Measurements from ENCODE around the gene PLD2. TPM values are rescaled to one million over a fixed set of nuclear protein-coding genes. Genes with fewer than 3 reads are reported as not detected.

PLD2 gene
- total RNA-seq, 4 donors from 2014 or later: 10.2 to 21.3 (median 15.7) TPM

GRCh38 chr17:4789951-4790704, 16.8 kb upstream of the PLD2 start:
- H3K4me3 ChIP-seq: peak overlapping the region; percentile 65 to 81
- TF ChIP-seq CTCF (IDR thresholded peaks at IDR 0.05) (peak in 3 of 4 experiments; percentile 88 to 93 (median 92)), POLR2AphosphoS5 (IDR thresholded peaks at IDR 0.05) (peak; percentile 85), EP300 (IDR thresholded peaks at IDR 0.05) (no peak), POLR2A (IDR thresholded peaks at IDR 0.05) (peak; percentile 83 to 96)
- H3K27me3 ChIP-seq: peaks cover 12% of the 10 kb centered on the region
- no CpG with 5 or more reads among the region's 91 CpGs for WGBS, 2 donors (ENCODE audit: low coverage in 1 of 2)
- no peaks in the 10 kb centered on the region for H3K9me3 ChIP-seq
- peak; percentile 96 for ATAC-seq
- peak overlapping the region; percentile 71 to 98 (median 96) for H3K27ac ChIP-seq
- no peaks in the 10 kb centered on the region for H3K36me3 ChIP-seq
- H3K4me1 ChIP-seq: peaks cover 0 to 50% (median 28%) of the 10 kb centered on the region in 3 donors

- 39 to 42% methylated on average over 6 to 7 of the region's 7 CpGs for WGBS, 2 donors (ENCODE audit: low coverage in 1 of 2)
Observed at GRCh38 chr17:4790705-4791088, 16.3 kb upstream of the PLD2 start.

GRCh38 chr17:4795168-4795567, 11.8 kb upstream of the PLD2 start:
- 94% methylated on average over 1 of the region's 1 CpG; no CpG with 5 or more reads in 1 of the 2 donors for WGBS, 2 donors (ENCODE audit: low coverage in 1 of 2)
- Histone ChIP-seq H3K27me3 (no peaks in the 10 kb centered on the region), H3K27ac (peak overlapping the region in 3 of 4 donors; percentile 82 to 91 (median 86)), H3K36me3 (peaks cover 0 to 27% of the 10 kb centered on the region in 2 donors), H3K9me3 (no peaks in the 10 kb centered on the region), H3K4me3 (no peak overlapping the region), H3K4me1 (peaks cover 0 to 23% (median 9%) of the 10 kb centered on the region in 3 donors)
- TF ChIP-seq EP300 (IDR thresholded peaks at IDR 0.05) (no peak), POLR2AphosphoS5 (IDR thresholded peaks at IDR 0.05) (no peak), CTCF (IDR thresholded peaks at IDR 0.05) (no peak), POLR2A (IDR thresholded peaks at IDR 0.05) (no peak)
- no peak for ATAC-seq

More at GRCh38 chr17:4790705-4791088, 16.3 kb upstream of the PLD2 start:
- Histone ChIP-seq H3K9me3 (no peaks in the 10 kb centered on the region), H3K27me3 (peaks cover 6% of the 10 kb centered on the region), H3K36me3 (no peaks in the 10 kb centered on the region), H3K27ac (peak overlapping the region; percentile 71 to 98 (median 96)), H3K4me3 (peak overlapping the region; percentile 65 to 81), H3K4me1 (peaks cover 0 to 44% (median 23%) of the 10 kb centered on the region in 3 donors)
- TF ChIP-seq POLR2A (IDR thresholded peaks at IDR 0.05) (no peak), POLR2AphosphoS5 (IDR thresholded peaks at IDR 0.05) (no peak), EP300 (IDR thresholded peaks at IDR 0.05) (no peak), CTCF (IDR thresholded peaks at IDR 0.05) (no peak)
- no peak for ATAC-seq

GRCh38 chr17:4796552-4796920, 10.4 kb upstream of the PLD2 start:
- ATAC-seq: no peak
- H3K4me3 ChIP-seq: peak overlapping the region; percentile 64 to 78
- peaks cover 0 to 17% (median 9%) of the 10 kb centered on the region in 3 donors for H3K4me1 ChIP-seq
- WGBS, 2 donors (ENCODE audit: low coverage in 1 of 2): 0% methylated on average over 3 to 7 of the region's 7 CpGs
- peaks cover 0 to 27% of the 10 kb centered on the region in 2 donors for H3K36me3 ChIP-seq
- no peaks in the 10 kb centered on the region for H3K9me3 ChIP-seq
- no peak for TF ChIP-seq EP300 (IDR thresholded peaks at IDR 0.05)
- TF ChIP-seq POLR2AphosphoS5 (IDR thresholded peaks at IDR 0.05): no peak
- no peak for TF ChIP-seq POLR2A (IDR thresholded peaks at IDR 0.05)
- TF ChIP-seq CTCF (IDR thresholded peaks at IDR 0.05): no peak
- peak overlapping the region; percentile 25 to 91 (median 84) for H3K27ac ChIP-seq
- no peaks in the 10 kb centered on the region for H3K27me3 ChIP-seq

Measured in gastroesophageal sphincter (tissue), 4 donors.